Measurements from ENCODE around the gene NDST1.

DNA sequence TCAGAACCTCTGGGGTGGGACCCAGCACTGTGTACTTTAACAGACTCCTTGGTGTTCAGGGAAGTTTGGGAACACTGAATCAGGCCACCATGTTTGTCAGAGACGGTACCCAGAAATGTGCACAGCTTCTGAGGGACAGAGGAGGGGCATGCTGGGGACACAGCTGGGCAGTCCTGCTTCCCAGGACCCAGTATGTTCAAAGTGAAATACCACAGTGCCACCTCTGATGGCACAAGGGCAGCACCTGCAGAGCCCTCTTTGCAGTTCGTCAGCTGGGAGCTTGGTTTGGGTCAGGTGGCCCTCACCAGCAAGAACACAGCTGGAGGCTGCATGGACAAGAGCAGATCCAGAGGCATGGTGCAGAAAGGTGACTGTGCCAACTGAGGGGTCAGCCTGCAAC lies 51.2 kb downstream of the NDST1 start:
- TF ChIP-seq MXI1 (IDR thresholded peaks at IDR 0.05; ENCODE audit: low read depth, low read length) (no peak), POLR2A (IDR thresholded peaks at IDR 0.05; ENCODE audit: low read depth, low read length) (peak; percentile 13; the same call in 1 of the 2 replicates), EP300 (IDR thresholded peaks at IDR 0.05; ENCODE audit: borderline replicate concordance in 1 of 2, control insufficient read depth in 1 of 2, low read depth in 2 of 2, low read length in 2 of 2) (no peak), HDAC2 (IDR thresholded peaks at IDR 0.05) (no peak), ESRRA (IDR thresholded peaks at IDR 0.05; ENCODE audit: low read length) (no peak), RELA (IDR thresholded peaks at IDR 0.05; ENCODE audit: borderline replicate concordance, partially characterized antibody) (no peak), FOXK2 (IDR thresholded peaks at IDR 0.05) (no peak), STAT3 (IDR thresholded peaks at IDR 0.05; ENCODE audit: low read depth, low read length) (no peak), PAX5 (IDR thresholded peaks at IDR 0.05; ENCODE audit: borderline replicate concordance, low read depth, low read length) (no peak)
- TF ChIP-seq, protein P1, sequence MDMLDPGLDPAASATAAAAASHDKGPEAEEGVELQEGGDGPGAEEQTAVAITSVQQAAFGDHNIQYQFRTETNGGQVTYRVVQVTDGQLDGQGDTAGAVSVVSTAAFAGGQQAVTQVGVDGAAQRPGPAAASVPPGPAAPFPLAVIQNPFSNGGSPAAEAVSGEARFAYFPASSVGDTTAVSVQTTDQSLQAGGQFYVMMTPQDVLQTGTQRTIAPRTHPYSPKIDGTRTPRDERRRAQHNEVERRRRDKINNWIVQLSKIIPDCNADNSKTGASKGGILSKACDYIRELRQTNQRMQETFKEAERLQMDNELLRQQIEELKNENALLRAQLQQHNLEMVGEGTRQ (IDR thresholded peaks at IDR 0.05; ENCODE audit: borderline replicate concordance, low read depth, low read length), result no peak
- TF ChIP-seq, protein P2, sequence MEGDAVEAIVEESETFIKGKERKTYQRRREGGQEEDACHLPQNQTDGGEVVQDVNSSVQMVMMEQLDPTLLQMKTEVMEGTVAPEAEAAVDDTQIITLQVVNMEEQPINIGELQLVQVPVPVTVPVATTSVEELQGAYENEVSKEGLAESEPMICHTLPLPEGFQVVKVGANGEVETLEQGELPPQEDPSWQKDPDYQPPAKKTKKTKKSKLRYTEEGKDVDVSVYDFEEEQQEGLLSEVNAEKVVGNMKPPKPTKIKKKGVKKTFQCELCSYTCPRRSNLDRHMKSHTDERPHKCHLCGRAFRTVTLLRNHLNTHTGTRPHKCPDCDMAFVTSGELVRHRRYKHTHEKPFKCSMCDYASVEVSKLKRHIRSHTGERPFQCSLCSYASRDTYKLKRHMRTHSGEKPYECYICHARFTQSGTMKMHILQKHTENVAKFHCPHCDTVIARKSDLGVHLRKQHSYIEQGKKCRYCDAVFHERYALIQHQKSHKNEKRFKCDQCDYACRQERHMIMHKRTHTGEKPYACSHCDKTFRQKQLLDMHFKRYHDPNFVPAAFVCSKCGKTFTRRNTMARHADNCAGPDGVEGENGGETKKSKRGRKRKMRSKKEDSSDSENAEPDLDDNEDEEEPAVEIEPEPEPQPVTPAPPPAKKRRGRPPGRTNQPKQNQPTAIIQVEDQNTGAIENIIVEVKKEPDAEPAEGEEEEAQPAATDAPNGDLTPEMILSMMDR (IDR thresholded peaks at IDR 0.05 in 2 of 3, conservative IDR thresholded peaks at IDR 0.05 in 1 of 3; ENCODE audit: control insufficient read depth in 2 of 3, extremely low read depth in 1 of 3, insufficient read depth in 1 of 3, low read depth in 3 of 3, low read length in 3 of 3), result no peak
- TF ChIP-seq, protein P3, sequence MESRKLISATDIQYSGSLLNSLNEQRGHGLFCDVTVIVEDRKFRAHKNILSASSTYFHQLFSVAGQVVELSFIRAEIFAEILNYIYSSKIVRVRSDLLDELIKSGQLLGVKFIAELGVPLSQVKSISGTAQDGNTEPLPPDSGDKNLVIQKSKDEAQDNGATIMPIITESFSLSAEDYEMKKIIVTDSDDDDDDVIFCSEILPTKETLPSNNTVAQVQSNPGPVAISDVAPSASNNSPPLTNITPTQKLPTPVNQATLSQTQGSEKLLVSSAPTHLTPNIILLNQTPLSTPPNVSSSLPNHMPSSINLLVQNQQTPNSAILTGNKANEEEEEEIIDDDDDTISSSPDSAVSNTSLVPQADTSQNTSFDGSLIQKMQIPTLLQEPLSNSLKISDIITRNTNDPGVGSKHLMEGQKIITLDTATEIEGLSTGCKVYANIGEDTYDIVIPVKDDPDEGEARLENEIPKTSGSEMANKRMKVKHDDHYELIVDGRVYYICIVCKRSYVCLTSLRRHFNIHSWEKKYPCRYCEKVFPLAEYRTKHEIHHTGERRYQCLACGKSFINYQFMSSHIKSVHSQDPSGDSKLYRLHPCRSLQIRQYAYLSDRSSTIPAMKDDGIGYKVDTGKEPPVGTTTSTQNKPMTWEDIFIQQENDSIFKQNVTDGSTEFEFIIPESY (IDR thresholded peaks at IDR 0.05), result no peak

Measured in GM12878 (cell line).